Loucy (cell line): ENCODE data around the gene PTPRN2.

ENCODE experiments used
- H2AFZ ChIP-seq: fragments of 200-600 bp; sonication (generic); 2 replicates; pipeline ENCODE4 v1.6.0; 2016; ENCODE audit warnings: antibody characterized with exemption, mild to moderate bottlenecking, low read length, moderate library complexity
- H3F3A ChIP-seq: fragments of 200-600 bp; 2 replicates; pipeline ENCODE4 v1.6.0; 2016; ENCODE audit warnings: antibody characterized with exemption, low read depth, mild to moderate bottlenecking
- H3K27me3 ChIP-seq: fragments of 200-600 bp; sonication (generic); 2 replicates; pipeline ENCODE4 v1.6.1; 2014; ENCODE audit warnings: low read length, mild to moderate bottlenecking; ENCODE audit not compliant: insufficient read depth, poor library complexity, severe bottlenecking
- H3K36me3 ChIP-seq: fragments of 200-600 bp; sonication (generic); 2 replicates; pipeline ENCODE4 v1.6.1; 2016; ENCODE audit warnings: low read length; ENCODE audit not compliant: insufficient read depth
- H3K4me1 ChIP-seq: fragments of 200-600 bp; sonication (generic); 2 replicates; pipeline ENCODE4 v1.5.1; 2014; ENCODE audit warnings: low read length, mild to moderate bottlenecking; ENCODE audit not compliant: insufficient read depth, poor library complexity, severe bottlenecking
- H3K4me2 ChIP-seq: fragments of 200-600 bp; sonication (generic); 2 replicates; pipeline ENCODE4 v1.6.0; 2014; ENCODE audit warnings: antibody characterized with exemption, low read length, low read depth, mild to moderate bottlenecking; ENCODE audit not compliant: poor library complexity, severe bottlenecking
- H3K4me3 ChIP-seq: fragments of 200-600 bp; sonication (generic); 2 replicates; pipeline ENCODE4 v1.5.1; 2014; ENCODE audit warnings: low read length, mild to moderate bottlenecking, mixed read lengths; ENCODE audit not compliant: poor library complexity, severe bottlenecking
- H3K79me2 ChIP-seq: fragments of 200-600 bp; sonication (generic); 2 replicates; pipeline ENCODE4 v1.6.1; 2014; ENCODE audit warnings: low read length; ENCODE audit not compliant: insufficient read depth
- H3K9ac ChIP-seq: fragments of 200-600 bp; sonication (generic); 2 replicates; pipeline ENCODE4 v1.6.0; 2014; ENCODE audit warnings: mild to moderate bottlenecking, low read depth, low read length, moderate library complexity; ENCODE audit not compliant: poor library complexity, severe bottlenecking
- H3K9me2 ChIP-seq: fragments of 200-600 bp; sonication (generic); replicated peaks from 2 replicates; pipeline ENCODE4 v1.6.1; 2016; ENCODE audit warnings: low read depth, low read length, mixed read lengths
- H3K9me3 ChIP-seq: fragments of 200-600 bp; sonication (generic); 2 replicates; pipeline ENCODE4 v1.6.1; 2014; ENCODE audit warnings: mild to moderate bottlenecking, antibody characterized with exemption, low read length, low read depth; ENCODE audit not compliant: insufficient read depth
- H4K20me1 ChIP-seq: fragments of 200-600 bp; sonication (generic); 2 replicates; pipeline ENCODE4 v1.6.0; 2014; ENCODE audit warnings: antibody characterized with exemption, low read length, mild to moderate bottlenecking; ENCODE audit not compliant: insufficient read depth, poor library complexity, severe bottlenecking
- EZH2phosphoT487 ChIP-seq: fragments of 200-600 bp; IDR thresholded peaks from 2 replicates; pipeline ENCODE4 v1.6.1; 2018; ENCODE audit warnings: antibody characterized with exemption, mild to moderate bottlenecking, moderate library complexity, borderline replicate concordance
- TF ChIP-seq, protein P1 (sequence below): fragments of 200-600 bp; sonication (generic); conservative IDR thresholded peaks from 2 replicates; pipeline ENCODE4 v1.5.1; 2014; ENCODE audit warnings: mild to moderate bottlenecking, antibody characterized with exemption, low read length

PTPRN2 gene

DNA sequence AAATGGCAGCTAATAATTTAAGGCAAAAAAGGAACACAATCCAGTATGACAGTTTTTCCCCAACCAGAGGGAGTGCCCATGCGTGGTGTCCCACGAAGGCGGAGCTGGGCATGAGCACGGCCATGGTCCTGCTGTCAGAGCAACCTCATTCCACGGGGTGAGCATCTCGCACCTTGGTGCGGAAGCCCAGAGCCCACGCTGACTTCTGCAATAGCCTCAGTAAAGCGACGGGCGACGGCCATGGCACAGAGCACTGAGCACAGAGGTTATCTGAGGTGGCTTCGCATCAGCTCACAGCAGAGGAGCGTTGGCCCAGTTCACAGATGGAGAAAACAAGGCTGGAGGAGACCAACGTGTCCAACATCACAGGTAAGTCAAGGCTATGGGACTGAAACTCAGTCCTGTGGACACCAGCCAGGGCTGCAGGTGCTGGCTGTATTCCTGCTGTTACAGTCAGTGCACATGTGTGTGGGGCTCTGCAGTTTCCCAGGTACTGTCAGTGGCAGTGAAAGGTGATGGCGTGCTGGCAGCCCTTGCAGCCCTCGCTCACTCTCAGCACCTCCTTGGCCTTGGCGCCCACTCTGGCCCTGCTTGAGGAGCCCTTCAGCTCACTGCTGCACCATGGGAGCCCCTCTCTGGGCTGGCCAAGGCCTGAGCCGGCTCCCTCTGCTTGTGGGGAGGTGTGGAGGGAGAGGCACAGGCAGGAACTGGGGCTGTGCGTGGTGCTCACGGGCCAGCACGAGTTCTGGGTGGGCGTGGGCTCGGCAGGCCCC lies 525.6 kb downstream of the PTPRN2 start:
- no peak overlapping the region for H3K4me2 ChIP-seq
- peaks cover 14% of the 10 kb centered on the region; the same call in 1 of the 2 replicates for H3K9me3 ChIP-seq
- no peaks in the 10 kb centered on the region for H3K27me3 ChIP-seq
- no peaks in the 10 kb centered on the region for H3K36me3 ChIP-seq
- no peaks in the 10 kb centered on the region for H3K4me1 ChIP-seq
- H3K9me2 ChIP-seq = no peaks in the 10 kb centered on the region
- no peaks in the 10 kb centered on the region for H3K79me2 ChIP-seq
- no peak overlapping the region for H3K4me3 ChIP-seq
- H3K9ac ChIP-seq = no peak overlapping the region
- no peaks in the 10 kb centered on the region for H4K20me1 ChIP-seq
- H2AFZ ChIP-seq = no peak overlapping the region
- TF ChIP-seq, protein P1, sequence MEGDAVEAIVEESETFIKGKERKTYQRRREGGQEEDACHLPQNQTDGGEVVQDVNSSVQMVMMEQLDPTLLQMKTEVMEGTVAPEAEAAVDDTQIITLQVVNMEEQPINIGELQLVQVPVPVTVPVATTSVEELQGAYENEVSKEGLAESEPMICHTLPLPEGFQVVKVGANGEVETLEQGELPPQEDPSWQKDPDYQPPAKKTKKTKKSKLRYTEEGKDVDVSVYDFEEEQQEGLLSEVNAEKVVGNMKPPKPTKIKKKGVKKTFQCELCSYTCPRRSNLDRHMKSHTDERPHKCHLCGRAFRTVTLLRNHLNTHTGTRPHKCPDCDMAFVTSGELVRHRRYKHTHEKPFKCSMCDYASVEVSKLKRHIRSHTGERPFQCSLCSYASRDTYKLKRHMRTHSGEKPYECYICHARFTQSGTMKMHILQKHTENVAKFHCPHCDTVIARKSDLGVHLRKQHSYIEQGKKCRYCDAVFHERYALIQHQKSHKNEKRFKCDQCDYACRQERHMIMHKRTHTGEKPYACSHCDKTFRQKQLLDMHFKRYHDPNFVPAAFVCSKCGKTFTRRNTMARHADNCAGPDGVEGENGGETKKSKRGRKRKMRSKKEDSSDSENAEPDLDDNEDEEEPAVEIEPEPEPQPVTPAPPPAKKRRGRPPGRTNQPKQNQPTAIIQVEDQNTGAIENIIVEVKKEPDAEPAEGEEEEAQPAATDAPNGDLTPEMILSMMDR = no peak
- no peak for TF ChIP-seq EZH2phosphoT487
- no peaks in the 10 kb centered on the region for H3F3A ChIP-seq

DNA sequence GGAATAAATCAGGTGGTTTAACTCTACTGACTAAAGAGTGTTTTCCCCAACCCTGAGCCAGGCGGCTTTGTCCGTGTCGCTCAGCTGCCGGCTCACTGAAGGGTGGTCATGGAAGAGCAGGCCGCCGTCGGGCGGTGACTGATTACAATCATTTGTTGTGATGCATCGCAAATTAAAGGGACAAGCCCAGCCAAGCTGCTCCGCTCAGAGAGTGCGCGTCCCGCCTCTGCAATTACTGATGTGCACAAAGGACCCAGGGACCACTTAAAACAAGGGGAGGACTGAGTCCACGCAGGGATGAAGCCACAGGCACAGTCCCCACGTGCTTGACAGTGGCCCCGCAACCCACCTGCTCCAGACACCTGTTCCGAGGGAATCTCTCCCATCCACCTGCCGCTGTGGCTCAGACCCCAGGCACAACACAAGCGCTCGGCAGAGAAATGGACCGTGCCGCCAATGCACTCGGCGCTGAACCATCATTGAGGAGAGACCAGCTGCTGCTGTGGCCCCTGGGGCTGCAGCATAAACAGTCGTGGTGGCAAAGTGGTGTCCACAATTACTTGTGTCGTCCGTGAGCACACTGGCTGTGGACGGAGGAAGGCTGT lies 526.5 kb downstream of the PTPRN2 start:
- H2AFZ ChIP-seq = no peak overlapping the region
- no peaks in the 10 kb centered on the region for H4K20me1 ChIP-seq
- H3K36me3 ChIP-seq = no peaks in the 10 kb centered on the region
- no peak overlapping the region for H3K4me3 ChIP-seq
- TF ChIP-seq, protein P1 = no peak
- TF ChIP-seq EZH2phosphoT487 = no peak
- H3K9me2 ChIP-seq = no peaks in the 10 kb centered on the region
- H3K9me3 ChIP-seq = peaks cover 16% of the 10 kb centered on the region; the same call in 1 of the 2 replicates
- no peaks in the 10 kb centered on the region for H3K27me3 ChIP-seq
- no peaks in the 10 kb centered on the region for H3K79me2 ChIP-seq
- no peaks in the 10 kb centered on the region for H3K4me1 ChIP-seq
- H3F3A ChIP-seq = no peaks in the 10 kb centered on the region
- H3K4me2 ChIP-seq = no peak overlapping the region
- no peak overlapping the region for H3K9ac ChIP-seq

DNA sequence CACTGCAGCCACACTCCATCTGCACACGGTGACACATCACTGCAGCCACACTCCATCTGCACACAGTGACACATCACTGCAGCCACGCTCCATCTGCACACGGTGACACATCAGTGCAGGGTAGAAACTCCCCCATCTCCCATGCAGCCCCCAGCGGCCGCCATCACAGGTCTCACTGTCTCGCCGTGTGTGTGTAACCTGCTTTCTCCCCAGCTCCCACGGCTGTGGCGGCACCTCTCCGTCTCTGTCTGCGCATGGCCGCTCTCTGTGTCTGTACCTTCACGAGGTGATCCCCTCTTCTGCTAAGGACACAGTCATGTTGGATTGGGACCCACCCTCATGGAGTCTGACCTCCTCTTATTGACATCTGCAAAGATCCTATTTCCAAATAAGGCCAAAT lies 527.4 kb downstream of the PTPRN2 start:
- Histone ChIP-seq H3F3A (no peaks in the 10 kb centered on the region), H2AFZ (no peak overlapping the region), H3K4me3 (no peak overlapping the region), H3K9me3 (peaks cover 14% of the 10 kb centered on the region; the same call in 1 of the 2 replicates), H3K9ac (no peak overlapping the region), H3K79me2 (no peaks in the 10 kb centered on the region), H4K20me1 (no peaks in the 10 kb centered on the region), H3K4me2 (no peak overlapping the region), H3K27me3 (no peaks in the 10 kb centered on the region), H3K4me1 (no peaks in the 10 kb centered on the region), H3K9me2 (no peaks in the 10 kb centered on the region), H3K36me3 (no peaks in the 10 kb centered on the region)
- no peak for TF ChIP-seq EZH2phosphoT487
- TF ChIP-seq, protein P1 = no peak
